CD4-positive, CD25-positive, alpha-beta regulatory T cell (primary cell): ENCODE results near the gene EML1. TPM values are rescaled to one million over a fixed set of nuclear protein-coding genes. Genes with fewer than 3 reads are reported as not detected.
A peak's percentile ranks its signal among the peaks of the same experiment; 100 is the strongest.

ENCODE experiments used
- ATAC-seq, 2 donors: fragments of 150-1000 bp; cut with Tn5 transposase; one replicate each; pipeline ENCODE4 v1.10.0; 2021; ENCODE audit warnings: low read depth in 2 of 2, moderate number of reproducible peaks in 2 of 2, moderate library complexity in 1 of 2
- DNase-seq, 3 donors: peaks; one replicate each; pipeline versions ENCODE4 v3.0.0 to v3.0.0-alpha.2; 2012 to 2022; ENCODE audit warnings: mixed read lengths in 1 of 3
- H3K27ac ChIP-seq: one replicate; pipeline ENCODE4 v1.7.0; 2013; ENCODE audit warnings: mild to moderate bottlenecking, low read length; ENCODE audit not compliant: insufficient read depth, poor library complexity, severe bottlenecking
- H3K27me3 ChIP-seq: one replicate; pipeline ENCODE4 v1.7.0; 2013; ENCODE audit warnings: low read length; ENCODE audit not compliant: control insufficient read depth, insufficient read depth
- H3K36me3 ChIP-seq: one replicate; pipeline ENCODE4 v1.7.0; 2013; ENCODE audit warnings: mild to moderate bottlenecking, low read length, moderate library complexity; ENCODE audit not compliant: control insufficient read depth, insufficient read depth
- H3K4me1 ChIP-seq: 2 replicates; pipeline ENCODE4 v1.7.0; 2013; ENCODE audit warnings: mild to moderate bottlenecking, low read length; ENCODE audit not compliant: insufficient read depth, control insufficient read depth, poor library complexity, severe bottlenecking
- H3K4me3 ChIP-seq: one replicate; pipeline ENCODE4 v1.7.0; 2013; ENCODE audit warnings: low read depth, mild to moderate bottlenecking, low read length, moderate library complexity
- H3K9me3 ChIP-seq, 2 experiments: 1 replicate in 1 of 2; 2 replicates in 1 of 2; pipeline ENCODE4 v1.7.0; 2013; ENCODE audit warnings: low read length in 2 of 2, mild to moderate bottlenecking in 1 of 2, moderate library complexity in 1 of 2; ENCODE audit not compliant: control insufficient read depth in 2 of 2
- H3K27ac Mint-ChIP-seq, 3 donors: one replicate each; pipeline ENCODE4 v1.8.0; 2020 to 2022; ENCODE audit warnings: mild to moderate bottlenecking in 3 of 3, mixed read lengths in 3 of 3, moderate library complexity in 2 of 3
- H3K27me3 Mint-ChIP-seq: one replicate; pipeline ENCODE4 v1.8.0; 2022; ENCODE audit warnings: mild to moderate bottlenecking, mixed read lengths
- H3K36me3 Mint-ChIP-seq: one replicate; pipeline ENCODE4 v1.8.0; 2020; ENCODE audit warnings: mixed read lengths
- H3K4me1 Mint-ChIP-seq, 4 donors: one replicate each; pipeline ENCODE4 v1.8.0; 2020 to 2022; ENCODE audit warnings: mixed read lengths in 4 of 4, mild to moderate bottlenecking in 1 of 4
- H3K4me3 Mint-ChIP-seq, 4 donors: one replicate each; pipeline ENCODE4 v1.8.0; 2020 to 2022; ENCODE audit warnings: mild to moderate bottlenecking in 4 of 4, mixed read lengths in 4 of 4, moderate library complexity in 3 of 4
- H3K9me3 Mint-ChIP-seq, 7 donors: one replicate each; pipeline ENCODE4 v1.8.0; 2020 to 2022; ENCODE audit warnings: mixed read lengths in 7 of 7, mild to moderate bottlenecking in 3 of 7, moderate library complexity in 2 of 7
- polyA plus RNA-seq, 4 donors: library from polyadenylated mRNA; unstranded; fragments of 300-500 nt; fragmentation: Illumina TruSeq; gene quantifications; one replicate each; pipeline ENCODE4 v1.2.3, GENCODE V29; 2021
- total RNA-seq: library from RNA; stranded (reverse); gene quantifications from one replicate; pipeline ENCODE4 v1.2.3, GENCODE V29; 2022

EML1 gene
- total and polyA plus RNA-seq, 5 donors from 2014 or later, result not detected

DNA sequence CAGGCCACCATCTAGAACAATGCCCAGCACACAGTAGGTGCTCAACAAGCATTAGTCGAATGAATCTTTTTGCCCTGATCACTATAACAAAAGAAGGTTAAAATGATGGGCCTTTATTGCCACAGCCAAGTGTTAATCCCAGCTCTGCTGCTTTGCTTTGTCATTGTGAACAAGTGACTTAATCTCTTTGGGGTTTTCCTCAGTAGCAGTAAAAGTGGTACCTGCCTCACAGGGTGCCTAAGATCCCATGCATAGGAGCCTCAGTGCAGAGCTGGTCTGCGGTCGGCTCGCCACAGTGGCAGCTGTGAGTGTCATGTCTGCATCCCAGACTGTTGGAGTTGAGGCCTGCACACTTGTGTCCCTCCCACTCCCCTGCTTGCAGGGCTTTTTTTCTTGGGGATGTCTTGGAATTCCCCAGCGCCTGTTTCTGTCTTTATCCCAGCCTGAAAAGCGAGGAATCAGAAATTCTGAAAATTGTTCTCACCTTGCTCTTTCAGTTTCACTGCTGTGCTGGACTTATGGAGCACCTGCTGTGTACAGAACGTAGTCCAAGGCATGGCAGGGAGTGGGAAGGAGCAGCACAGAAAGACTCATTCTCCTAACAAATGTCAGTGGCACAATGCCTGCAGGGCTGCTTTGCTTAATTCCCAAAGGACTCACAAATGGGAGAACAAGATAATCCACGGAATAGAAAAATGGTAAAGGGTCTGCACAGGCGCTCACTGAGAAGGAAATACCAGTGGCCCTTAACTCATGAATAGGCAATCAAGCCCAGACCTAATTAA lies 90.8 kb downstream of the EML1 start:
- no peak overlapping the region for H3K4me3 Mint-ChIP-seq
- H3K27ac Mint-ChIP-seq, result no peak overlapping the region
- no peaks in the 10 kb centered on the region for H3K9me3 Mint-ChIP-seq

DNA sequence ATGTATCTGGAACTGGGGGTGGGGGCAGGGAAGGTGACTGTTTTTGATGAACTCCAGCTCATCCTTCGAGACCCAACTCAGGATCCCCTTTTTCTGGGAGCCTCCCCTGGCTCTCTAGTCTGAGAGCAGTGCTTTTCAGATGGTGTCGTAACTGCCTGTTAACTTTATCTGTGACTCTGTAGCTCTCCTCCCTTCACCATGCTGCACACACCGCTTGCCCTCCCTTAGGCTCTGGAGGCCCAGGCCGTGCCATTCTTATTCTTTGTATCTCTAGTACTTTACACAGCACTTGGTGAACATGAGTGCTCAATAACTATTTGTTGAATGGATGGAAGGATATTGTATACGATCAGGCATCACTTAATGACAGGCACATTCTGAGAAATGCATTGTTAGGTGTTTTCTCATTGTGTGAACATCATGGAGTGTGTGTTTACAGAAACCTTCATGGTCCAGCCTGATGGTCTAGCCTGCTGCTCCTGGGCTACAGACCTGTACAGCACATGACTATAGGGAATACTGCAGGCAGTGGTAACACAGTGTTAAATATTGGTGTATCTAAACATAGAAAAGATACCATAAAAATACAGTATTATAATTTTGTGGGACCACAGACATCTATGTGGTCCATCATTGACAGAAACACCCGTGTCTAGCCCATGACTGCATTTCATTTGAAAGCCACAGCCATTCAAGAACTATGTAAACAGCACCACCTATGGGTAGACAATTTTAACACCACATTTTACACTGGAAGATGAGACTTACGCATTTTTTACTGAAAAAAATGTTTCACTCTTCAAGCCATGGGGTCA lies 91.8 kb downstream of the EML1 start:
- Mint-ChIP-seq H3K27me3 (peaks cover 40% of the 10 kb centered on the region), H3K36me3 (no peaks in the 10 kb centered on the region), H3K9me3 (no peaks in the 10 kb centered on the region), H3K4me3 (no peak overlapping the region), H3K4me1 (no peaks in the 10 kb centered on the region), H3K27ac (no peak overlapping the region)
- Histone ChIP-seq H3K27me3 (peaks cover 1% of the 10 kb centered on the region), H3K36me3 (no peaks in the 10 kb centered on the region), H3K4me1 (no peaks in the 10 kb centered on the region), H3K27ac (no peak overlapping the region), H3K9me3 (no peaks in the 10 kb centered on the region), H3K4me3 (no peak overlapping the region)
- DNase-seq (peak in 2 of 3 donors; percentile 59 to 63), ATAC-seq (peak; percentile 66 to 67)

More for the DNA sequence above, 90.8 kb downstream of the EML1 start:
- H3K36me3 ChIP-seq, result no peaks in the 10 kb centered on the region
- ATAC-seq (no peak), DNase-seq (no peak)
- no peak overlapping the region for H3K4me3 ChIP-seq
- no peaks in the 10 kb centered on the region for H3K4me1 Mint-ChIP-seq
- H3K27ac ChIP-seq, result no peak overlapping the region
- H3K27me3 Mint-ChIP-seq, result peaks cover 38% of the 10 kb centered on the region
- H3K9me3 ChIP-seq, result no peaks in the 10 kb centered on the region
- H3K36me3 Mint-ChIP-seq, result no peaks in the 10 kb centered on the region
- peaks cover 4% of the 10 kb centered on the region for H3K27me3 ChIP-seq
- no peaks in the 10 kb centered on the region for H3K4me1 ChIP-seq

DNA sequence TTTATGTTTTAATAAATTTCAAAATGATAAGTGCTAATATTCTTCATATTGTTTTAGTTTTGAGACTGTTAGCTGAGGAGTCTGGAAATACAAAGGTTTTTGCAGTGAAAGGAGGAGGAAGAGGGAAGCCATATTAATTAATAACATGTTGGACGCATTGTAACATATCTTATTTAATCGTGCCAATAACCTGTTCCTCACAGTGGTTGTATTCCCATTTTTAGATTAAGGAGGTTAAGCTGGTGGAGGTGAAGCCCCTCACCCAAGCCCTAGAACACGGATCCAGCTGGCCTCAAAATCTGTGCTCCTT lies 92.4 kb downstream of the EML1 start:
- H3K4me3 Mint-ChIP-seq, result no peak overlapping the region
- Histone ChIP-seq H3K27ac (no peak overlapping the region), H3K27me3 (no peaks in the 10 kb centered on the region), H3K4me3 (no peak overlapping the region), H3K4me1 (no peaks in the 10 kb centered on the region), H3K36me3 (no peaks in the 10 kb centered on the region), H3K9me3 (no peaks in the 10 kb centered on the region)
- H3K9me3 Mint-ChIP-seq, result no peaks in the 10 kb centered on the region
- no peaks in the 10 kb centered on the region for H3K4me1 Mint-ChIP-seq
- ATAC-seq, result no peak
- no peak for DNase-seq
- H3K27ac Mint-ChIP-seq, result no peak overlapping the region
- H3K36me3 Mint-ChIP-seq, result no peaks in the 10 kb centered on the region
- H3K27me3 Mint-ChIP-seq, result peaks cover 38% of the 10 kb centered on the region

DNA sequence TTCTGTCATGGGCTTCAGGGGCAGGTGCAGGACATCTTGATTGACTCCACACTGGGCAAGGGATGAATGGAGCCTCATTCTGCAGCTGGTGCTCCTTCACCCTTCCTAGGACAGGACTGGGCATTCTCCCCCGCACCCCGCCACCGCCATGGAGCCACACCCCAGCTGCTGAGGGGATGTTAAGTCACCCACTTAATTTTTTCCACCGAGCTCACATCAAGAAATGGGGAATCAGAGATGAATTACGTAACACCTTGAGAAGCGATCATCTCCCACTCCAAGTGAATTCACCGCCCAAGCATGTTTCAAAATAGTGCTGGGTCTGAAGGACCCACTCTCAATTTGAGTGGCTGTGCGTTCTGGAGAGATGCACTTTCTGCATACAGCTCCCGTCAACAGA lies 94.2 kb downstream of the EML1 start:
- H3K27me3 Mint-ChIP-seq, result peaks cover 35% of the 10 kb centered on the region
- no peaks in the 10 kb centered on the region for H3K9me3 Mint-ChIP-seq
- no peaks in the 10 kb centered on the region for H3K36me3 Mint-ChIP-seq
- no peak overlapping the region for H3K27ac Mint-ChIP-seq
- Histone ChIP-seq H3K27me3 (no peaks in the 10 kb centered on the region), H3K36me3 (no peaks in the 10 kb centered on the region), H3K4me3 (no peak overlapping the region), H3K9me3 (no peaks in the 10 kb centered on the region), H3K27ac (no peak overlapping the region), H3K4me1 (no peaks in the 10 kb centered on the region)
- no peak for DNase-seq
- H3K4me1 Mint-ChIP-seq, result no peaks in the 10 kb centered on the region
- no peak overlapping the region for H3K4me3 Mint-ChIP-seq
- ATAC-seq, result no peak

DNA sequence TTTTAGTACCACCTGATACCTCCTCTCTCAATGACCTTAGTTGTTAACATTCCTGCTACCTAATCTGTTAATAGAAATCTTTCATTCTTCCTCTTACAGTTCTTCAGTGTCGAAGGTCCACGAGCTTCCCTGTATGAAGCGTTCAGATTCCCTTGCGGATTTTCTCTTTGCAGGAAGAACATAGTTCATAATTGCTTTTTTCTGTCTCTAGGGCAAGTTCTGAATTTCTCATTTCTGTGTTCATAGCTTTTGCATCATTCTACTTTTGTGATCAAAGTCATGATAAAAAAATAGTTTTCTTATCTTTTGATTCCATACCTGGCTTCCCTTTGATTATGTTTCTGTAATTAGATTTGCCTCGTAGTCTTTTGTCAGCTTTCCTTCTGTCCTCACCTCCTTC lies 94.9 kb downstream of the EML1 start:
- H3K9me3 ChIP-seq, result no peaks in the 10 kb centered on the region
- Mint-ChIP-seq H3K4me1 (no peaks in the 10 kb centered on the region), H3K36me3 (no peaks in the 10 kb centered on the region), H3K4me3 (no peak overlapping the region), H3K27ac (no peak overlapping the region), H3K9me3 (no peaks in the 10 kb centered on the region), H3K27me3 (peaks cover 33% of the 10 kb centered on the region)
- no peak overlapping the region for H3K4me3 ChIP-seq
- DNase-seq, result no peak
- ATAC-seq, result no peak
- H3K4me1 ChIP-seq, result no peaks in the 10 kb centered on the region
- H3K36me3 ChIP-seq, result no peaks in the 10 kb centered on the region
- H3K27ac ChIP-seq, result no peak overlapping the region
- no peaks in the 10 kb centered on the region for H3K27me3 ChIP-seq

DNA sequence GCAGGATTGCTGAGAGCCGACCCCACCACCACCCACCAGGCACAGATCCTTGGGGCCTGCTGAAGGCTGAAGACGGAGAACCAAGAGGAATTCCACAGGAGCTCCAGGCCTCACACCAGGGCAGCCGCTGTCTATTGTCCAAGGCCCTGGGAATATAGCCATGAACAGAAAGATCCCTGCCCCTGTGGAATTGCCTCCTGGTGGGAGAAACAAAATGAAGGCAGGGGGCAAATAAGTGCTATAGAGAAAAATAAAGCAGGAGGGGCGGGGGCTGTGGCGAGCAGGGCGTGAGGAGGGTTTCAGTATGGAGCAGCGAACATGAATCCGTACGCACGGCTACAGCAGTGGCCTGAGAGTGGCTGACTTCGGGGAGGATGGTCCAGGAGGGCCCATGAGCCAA lies 96.1 kb downstream of the EML1 start:
- no peak for ATAC-seq
- H3K36me3 Mint-ChIP-seq, result no peaks in the 10 kb centered on the region

DNA sequence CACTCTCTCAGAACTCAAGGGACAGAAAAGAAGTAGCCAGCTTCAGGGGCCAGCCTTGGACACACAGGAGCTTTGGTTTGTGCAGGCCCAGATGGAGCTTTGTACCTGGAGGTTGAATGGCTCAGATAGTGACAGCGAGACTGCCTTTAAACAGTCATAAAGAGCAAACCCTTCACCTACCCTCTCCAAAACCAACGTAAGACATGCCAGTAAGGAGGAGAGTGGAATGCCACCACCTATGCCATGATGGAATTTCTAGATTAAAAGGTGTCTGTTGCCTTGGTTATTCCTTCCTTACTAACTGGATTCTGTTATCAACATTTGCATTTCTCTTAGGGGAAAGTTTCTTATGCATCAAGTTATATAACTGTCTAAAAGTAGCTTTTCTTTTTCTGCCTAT lies 98.1 kb downstream of the EML1 start:
- H3K27me3 Mint-ChIP-seq, result peaks cover 35% of the 10 kb centered on the region
- no peaks in the 10 kb centered on the region for H3K27me3 ChIP-seq
- H3K9me3 Mint-ChIP-seq, result no peaks in the 10 kb centered on the region
- H3K27ac Mint-ChIP-seq, result no peak overlapping the region
- H3K36me3 Mint-ChIP-seq, result no peaks in the 10 kb centered on the region
- no peaks in the 10 kb centered on the region for H3K9me3 ChIP-seq
- H3K4me1 Mint-ChIP-seq, result no peaks in the 10 kb centered on the region
- no peak overlapping the region for H3K4me3 Mint-ChIP-seq
- no peaks in the 10 kb centered on the region for H3K36me3 ChIP-seq
- ATAC-seq (no peak), DNase-seq (no peak)
- no peak overlapping the region for H3K4me3 ChIP-seq
- H3K4me1 ChIP-seq, result no peaks in the 10 kb centered on the region
- H3K27ac ChIP-seq, result no peak overlapping the region

More for the DNA sequence above, 96.1 kb downstream of the EML1 start:
- no peaks in the 10 kb centered on the region for H3K9me3 ChIP-seq
- H3K27me3 ChIP-seq, result no peaks in the 10 kb centered on the region
- no peak for DNase-seq
- H3K4me3 ChIP-seq, result no peak overlapping the region
- no peaks in the 10 kb centered on the region for H3K4me1 ChIP-seq
- Mint-ChIP-seq H3K4me3 (no peak overlapping the region), H3K27ac (no peak overlapping the region), H3K27me3 (peaks cover 39% of the 10 kb centered on the region), H3K4me1 (no peaks in the 10 kb centered on the region), H3K9me3 (no peaks in the 10 kb centered on the region)
- H3K36me3 ChIP-seq, result no peaks in the 10 kb centered on the region
- H3K27ac ChIP-seq, result no peak overlapping the region

DNA sequence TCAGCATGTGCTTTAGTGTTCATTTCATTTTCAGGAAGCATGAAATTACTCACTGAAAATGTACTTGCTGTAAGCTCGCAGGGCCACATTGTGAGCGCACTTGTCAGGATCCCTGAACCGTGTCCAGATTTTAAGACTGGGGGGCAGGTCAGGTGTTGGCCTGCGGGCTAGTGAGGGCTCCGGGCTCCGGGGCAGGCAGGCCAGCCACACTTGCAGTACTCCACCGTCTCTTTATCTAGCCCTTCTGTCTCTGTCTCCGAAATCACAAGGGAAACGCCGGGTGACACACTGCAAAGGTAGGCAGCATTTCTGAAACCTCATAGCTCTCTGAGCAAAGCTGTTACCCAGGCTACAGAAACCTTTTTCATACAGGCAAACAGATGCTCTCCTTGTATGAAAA lies 98.7 kb downstream of the EML1 start:
- H3K4me1 ChIP-seq, result no peaks in the 10 kb centered on the region
- Mint-ChIP-seq H3K36me3 (no peaks in the 10 kb centered on the region), H3K4me1 (no peaks in the 10 kb centered on the region), H3K9me3 (no peaks in the 10 kb centered on the region), H3K27ac (no peak overlapping the region), H3K27me3 (peaks cover 35% of the 10 kb centered on the region), H3K4me3 (no peak overlapping the region)
- no peaks in the 10 kb centered on the region for H3K27me3 ChIP-seq
- DNase-seq (no peak), ATAC-seq (no peak)
- no peak overlapping the region for H3K4me3 ChIP-seq
- no peaks in the 10 kb centered on the region for H3K9me3 ChIP-seq
- no peaks in the 10 kb centered on the region for H3K36me3 ChIP-seq
- no peak overlapping the region for H3K27ac ChIP-seq
